Limb (tissue), 2 donors: Measurements from ENCODE around the gene VPS45.

Source experiments
- DNase-seq, 2 donors: peaks; one replicate each; pipeline ENCODE4 v3.0.0-alpha.2; 2016; ENCODE audit errors: extremely low spot score in 2 of 2

VPS45 gene

GRCh38 chr1:150072959-150073358 is 5.4 kb downstream of the VPS45 start:
- peak in 1 of 2 donors; percentile 78 for DNase-seq

GRCh38 chr1:150073516-150073915 is 5.9 kb downstream of the VPS45 start:
- DNase-seq: no peak

GRCh38 chr1:150076066-150076465 is 8.5 kb downstream of the VPS45 start:
- DNase-seq: no peak

- DNase-seq: no peak
Measured at GRCh38 chr1:150076985-150077384, 9.4 kb downstream of the VPS45 start.

- no peak for DNase-seq
Measured at GRCh38 chr1:150080784-150081183, 13.2 kb downstream of the VPS45 start.

- DNase-seq: no peak
Measured at GRCh38 chr1:150082494-150082893, 14.9 kb downstream of the VPS45 start.

- no peak for DNase-seq
Measured at GRCh38 chr1:150083907-150084306, 16.3 kb downstream of the VPS45 start.

GRCh38 chr1:150085406-150085805 is 17.8 kb downstream of the VPS45 start:
- no peak for DNase-seq

- DNase-seq: no peak
Measured at GRCh38 chr1:150087415-150087814, 19.8 kb downstream of the VPS45 start.

GRCh38 chr1:150089846-150090520 is 22.4 kb downstream of the VPS45 start:
- no peak for DNase-seq

GRCh38 chr1:150092180-150092791 is 24.7 kb downstream of the VPS45 start:
- no peak for DNase-seq

- DNase-seq: no peak
Measured at GRCh38 chr1:150093805-150094204, 26.2 kb downstream of the VPS45 start.

GRCh38 chr1:150094734-150095265 is 27.2 kb downstream of the VPS45 start:
- no peak for DNase-seq

GRCh38 chr1:150102986-150103385 is 35.4 kb downstream of the VPS45 start:
- DNase-seq: no peak

GRCh38 chr1:150106341-150106740 is 38.8 kb downstream of the VPS45 start:
- no peak for DNase-seq

- no peak for DNase-seq
Measured at GRCh38 chr1:150109586-150109985, 42.0 kb downstream of the VPS45 start.

- DNase-seq: no peak
Measured at GRCh38 chr1:150110116-150110515, 42.5 kb downstream of the VPS45 start.

- no peak for DNase-seq
Measured at GRCh38 chr1:150111670-150112069, 44.1 kb downstream of the VPS45 start.

- no peak for DNase-seq
Measured at GRCh38 chr1:150115121-150115520, 47.5 kb downstream of the VPS45 start.

- DNase-seq: peak in 1 of 2 donors; percentile 2
Measured at GRCh38 chr1:150118716-150119115, 51.1 kb downstream of the VPS45 start.

GRCh38 chr1:150121236-150121862 is 53.8 kb downstream of the VPS45 start:
- DNase-seq: no peak

GRCh38 chr1:150126811-150127210 is 59.2 kb downstream of the VPS45 start:
- no peak for DNase-seq

- no peak for DNase-seq
Measured at GRCh38 chr1:150127464-150127863, 59.9 kb downstream of the VPS45 start.
